Measurements from ENCODE around the gene CDK11B. TPM values are rescaled to one million over a fixed set of nuclear protein-coding genes. Genes with fewer than 3 reads are reported as not detected.

Gene CDK11B
- total RNA-seq, 1 donor from 2014 or later: 16.5 TPM

DNA sequence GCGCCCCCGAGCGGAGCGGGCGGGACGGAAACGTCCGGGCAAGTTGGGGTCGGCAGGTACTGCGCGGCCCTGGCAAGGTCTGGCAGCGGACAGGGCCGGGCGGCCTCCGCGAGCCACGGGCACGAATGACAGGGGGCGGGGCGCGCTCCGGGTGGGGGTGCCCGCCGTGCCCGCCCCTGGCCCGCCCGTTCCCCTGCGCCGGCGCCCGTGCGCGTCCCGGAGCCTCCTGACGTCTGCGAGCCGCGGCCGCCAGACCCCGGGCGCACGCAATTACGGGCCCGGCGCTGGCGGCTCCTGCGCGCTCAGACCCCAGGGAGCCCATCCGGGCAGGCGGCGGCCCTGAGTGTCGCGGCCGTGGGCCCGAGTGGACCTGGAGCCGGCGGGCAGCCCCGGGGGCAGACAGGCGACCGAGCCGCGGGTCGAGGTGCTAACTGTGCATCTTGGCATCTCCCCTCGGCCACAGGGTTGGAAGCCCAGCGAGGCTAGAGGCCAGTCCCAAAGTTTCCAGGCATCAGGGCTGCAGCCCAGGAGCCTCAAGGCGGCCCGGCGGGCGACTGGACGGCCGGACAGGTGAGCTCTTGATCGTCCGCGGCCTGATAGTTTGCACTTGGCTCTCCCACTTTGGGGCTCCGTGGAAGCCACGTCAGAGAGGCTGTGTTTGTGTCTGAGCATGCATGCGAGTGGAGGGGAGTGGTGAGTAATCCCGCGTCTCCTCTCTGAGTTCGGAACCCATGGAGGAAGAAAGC is 42.6 kb downstream of the CDK11B start:
- intact Hi-C loops (cut with DNase I): no loop called here
- Histone ChIP-seq H3K4me3 (peak overlapping the region; percentile 92 to 94), H3K27me3 (no peaks in the 10 kb centered on the region), H3K9me3 (no peaks in the 10 kb centered on the region), H3K27ac (peak overlapping the region; percentile 100), H3K4me1 (peaks cover 40% of the 10 kb centered on the region), H3K36me3 (peaks cover 0 to 9% of the 10 kb centered on the region in 2 donors)
- no peak for DNase-seq (ENCODE audit: extremely low spot score in 2 of 2)
- TF ChIP-seq POLR2A (IDR thresholded peaks at IDR 0.05) (no peak), POLR2AphosphoS5 (IDR thresholded peaks at IDR 0.05; ENCODE audit: insufficient read depth in 1 of 2, low read depth in 1 of 2) (no peak)
- TF ChIP-seq, protein P1, sequence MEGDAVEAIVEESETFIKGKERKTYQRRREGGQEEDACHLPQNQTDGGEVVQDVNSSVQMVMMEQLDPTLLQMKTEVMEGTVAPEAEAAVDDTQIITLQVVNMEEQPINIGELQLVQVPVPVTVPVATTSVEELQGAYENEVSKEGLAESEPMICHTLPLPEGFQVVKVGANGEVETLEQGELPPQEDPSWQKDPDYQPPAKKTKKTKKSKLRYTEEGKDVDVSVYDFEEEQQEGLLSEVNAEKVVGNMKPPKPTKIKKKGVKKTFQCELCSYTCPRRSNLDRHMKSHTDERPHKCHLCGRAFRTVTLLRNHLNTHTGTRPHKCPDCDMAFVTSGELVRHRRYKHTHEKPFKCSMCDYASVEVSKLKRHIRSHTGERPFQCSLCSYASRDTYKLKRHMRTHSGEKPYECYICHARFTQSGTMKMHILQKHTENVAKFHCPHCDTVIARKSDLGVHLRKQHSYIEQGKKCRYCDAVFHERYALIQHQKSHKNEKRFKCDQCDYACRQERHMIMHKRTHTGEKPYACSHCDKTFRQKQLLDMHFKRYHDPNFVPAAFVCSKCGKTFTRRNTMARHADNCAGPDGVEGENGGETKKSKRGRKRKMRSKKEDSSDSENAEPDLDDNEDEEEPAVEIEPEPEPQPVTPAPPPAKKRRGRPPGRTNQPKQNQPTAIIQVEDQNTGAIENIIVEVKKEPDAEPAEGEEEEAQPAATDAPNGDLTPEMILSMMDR (IDR thresholded peaks at IDR 0.05): no peak

DNA sequence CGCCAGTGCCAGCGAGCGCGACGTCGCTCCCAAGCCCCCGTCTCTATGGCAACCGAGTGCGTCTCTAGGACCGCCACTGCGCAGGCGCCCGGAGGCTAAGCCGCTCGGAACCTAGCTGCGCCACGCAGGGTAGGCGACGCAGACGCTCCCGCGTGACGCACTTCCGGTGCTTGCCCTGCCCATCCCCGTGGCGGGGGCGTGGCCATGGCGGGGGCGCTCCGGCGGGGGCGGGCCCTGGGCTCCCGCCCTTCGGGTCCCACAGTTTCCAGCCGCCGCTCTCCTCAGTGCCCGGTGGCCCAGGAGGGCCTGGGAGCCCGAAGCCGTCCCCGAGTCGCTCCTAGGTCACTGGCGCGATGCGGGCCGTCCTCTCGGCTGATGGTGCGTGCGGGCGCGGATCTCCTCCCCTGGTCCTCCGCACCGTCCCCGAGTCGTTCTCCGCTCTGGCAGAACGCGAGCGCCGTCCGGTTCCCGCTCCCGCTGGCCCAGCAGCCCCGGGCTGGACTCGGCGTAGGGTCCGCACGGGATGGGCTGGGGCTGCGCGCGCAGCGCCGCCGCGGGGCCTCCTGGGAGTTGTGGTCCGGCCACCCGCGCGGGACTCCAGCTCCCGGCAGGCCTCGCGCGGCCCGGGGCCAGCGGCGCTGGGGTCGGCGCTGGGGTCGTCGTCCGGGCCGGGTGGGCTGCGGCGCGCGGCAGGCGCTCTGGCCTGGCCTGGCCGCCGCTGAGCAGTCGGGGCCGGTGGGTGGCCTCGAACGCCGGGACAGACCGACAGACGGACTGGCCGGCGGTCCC is 43.4 kb downstream of the CDK11B start, which contains the start of gene MIB2:
MIB2 (plus strand) TSS at position 245 of the 789 bp plus-strand sequence. CDS start 7,953 bp downstream, outside the sequence.
- peak within 1 kb of the TSS; percentile 92 to 94 for H3K4me3 ChIP-seq
- H3K36me3 ChIP-seq: peaks cover 0 to 9% of the 10 kb centered on the region in 2 donors
- intact Hi-C loops (cut with DNase I): loop anchor here (2.0 kb wide), 1 partner anchor 33 kb away; no protein-coding TSS in a partner anchor
- TF ChIP-seq POLR2AphosphoS5 (IDR thresholded peaks at IDR 0.05; ENCODE audit: insufficient read depth in 1 of 2, low read depth in 1 of 2): peak; percentile 81 to 89
- TF ChIP-seq, protein P1 (IDR thresholded peaks at IDR 0.05): no peak
- TF ChIP-seq POLR2A (IDR thresholded peaks at IDR 0.05): peak in 1 of 2 donors; percentile 69
- no peaks in the 10 kb centered on the region for H3K9me3 ChIP-seq
- H3K27ac ChIP-seq: peak within 1 kb of the TSS; percentile 100
- H3K4me1 ChIP-seq: peaks cover 40% of the 10 kb centered on the region
- no peaks in the 10 kb centered on the region for H3K27me3 ChIP-seq
- DNase-seq (ENCODE audit: extremely low spot score in 2 of 2): no peak

DNA sequence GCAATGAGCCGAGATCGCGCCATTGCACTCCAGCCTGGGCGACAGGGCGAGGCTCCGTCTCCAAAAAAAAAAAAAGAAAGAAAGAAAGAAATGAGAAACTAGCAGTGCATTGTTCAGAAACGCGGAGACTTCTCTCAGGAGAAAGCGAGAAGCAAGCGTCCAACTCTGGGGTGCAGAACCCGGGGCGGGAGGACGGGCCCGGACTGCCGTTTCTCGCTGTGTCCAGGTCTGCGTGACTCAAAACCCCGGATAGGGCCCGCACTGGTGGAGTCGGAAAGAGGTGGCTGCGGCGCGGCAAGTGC is 43.9 kb downstream of the CDK11B start:
- intact Hi-C loops (cut with DNase I): loop anchor here (2.0 kb wide), 1 partner anchor 34 kb away; no protein-coding TSS in a partner anchor
- Histone ChIP-seq H3K27ac (peak overlapping the region; percentile 100), H3K4me3 (peak overlapping the region; percentile 92 to 94), H3K36me3 (peaks cover 0 to 9% of the 10 kb centered on the region in 2 donors), H3K9me3 (no peaks in the 10 kb centered on the region), H3K27me3 (no peaks in the 10 kb centered on the region), H3K4me1 (peaks cover 40% of the 10 kb centered on the region)
- no peak for DNase-seq (ENCODE audit: extremely low spot score in 2 of 2)
- TF ChIP-seq POLR2AphosphoS5 (IDR thresholded peaks at IDR 0.05; ENCODE audit: insufficient read depth in 1 of 2, low read depth in 1 of 2): no peak
- TF ChIP-seq, protein P1 (IDR thresholded peaks at IDR 0.05): no peak
- no peak for TF ChIP-seq POLR2A (IDR thresholded peaks at IDR 0.05)

DNA sequence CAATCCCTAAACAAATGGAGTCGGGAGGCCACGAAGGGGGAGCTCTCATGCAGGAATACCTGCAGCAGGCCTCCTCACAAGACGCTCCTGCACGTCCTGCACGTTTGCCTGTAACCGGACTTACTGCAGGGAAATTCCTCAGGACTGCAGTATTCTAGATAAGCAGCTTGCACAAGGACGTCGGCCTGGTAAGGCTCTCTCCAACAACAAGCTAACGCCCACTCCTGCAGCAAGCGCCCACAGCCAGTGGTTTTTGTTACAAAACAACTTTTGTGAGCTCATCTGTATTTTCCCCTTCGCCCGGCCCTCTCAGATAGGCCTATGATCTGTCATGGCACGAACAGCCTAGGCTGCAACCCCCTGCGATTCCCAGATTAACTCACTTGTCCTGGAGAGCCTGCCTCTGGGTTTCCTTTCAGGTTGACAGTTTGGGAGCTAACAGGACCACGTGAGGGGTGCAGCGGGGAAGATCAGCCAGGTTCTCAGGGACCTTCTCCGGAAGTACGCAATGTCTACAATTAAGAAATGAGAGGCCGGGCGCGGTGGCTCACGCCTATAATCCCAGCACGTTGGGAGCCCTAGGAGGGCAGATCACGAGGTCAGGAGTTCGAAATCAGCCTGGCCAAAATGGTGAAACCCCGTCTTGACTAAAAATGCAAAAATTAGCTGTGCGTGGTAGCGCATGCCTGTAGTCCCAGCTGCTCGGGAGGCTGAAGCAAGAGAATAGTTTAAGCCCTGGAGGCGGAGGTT is 44.4 kb downstream of the CDK11B start:
- H3K4me1 ChIP-seq: peaks cover 35% of the 10 kb centered on the region
- H3K27me3 ChIP-seq: no peaks in the 10 kb centered on the region
- peak overlapping the region; percentile 100 for H3K27ac ChIP-seq
- TF ChIP-seq, protein P1 (IDR thresholded peaks at IDR 0.05): no peak
- TF ChIP-seq POLR2A (IDR thresholded peaks at IDR 0.05) (no peak), POLR2AphosphoS5 (IDR thresholded peaks at IDR 0.05; ENCODE audit: insufficient read depth in 1 of 2, low read depth in 1 of 2) (no peak)
- peaks cover 0 to 9% of the 10 kb centered on the region in 2 donors for H3K36me3 ChIP-seq
- H3K4me3 ChIP-seq: peak overlapping the region; percentile 92 to 94
- no peak for DNase-seq (ENCODE audit: extremely low spot score in 2 of 2)
- H3K9me3 ChIP-seq: no peaks in the 10 kb centered on the region
- intact Hi-C loops (cut with DNase I): loop anchor here (2.0 kb wide), 1 partner anchor 34 kb away; no protein-coding TSS in a partner anchor

All from vagina (tissue), 2 donors.